NCI-H2227 (cell line): ENCODE measurements around the gene PDGFRA.

Source experiments
- DNase-seq: peaks from one replicate; lab custom pipeline; 2025; ENCODE audit not compliant: unreplicated experiment; lab: John Stamatoyannopoulos, UW

PDGFRA gene

DNA sequence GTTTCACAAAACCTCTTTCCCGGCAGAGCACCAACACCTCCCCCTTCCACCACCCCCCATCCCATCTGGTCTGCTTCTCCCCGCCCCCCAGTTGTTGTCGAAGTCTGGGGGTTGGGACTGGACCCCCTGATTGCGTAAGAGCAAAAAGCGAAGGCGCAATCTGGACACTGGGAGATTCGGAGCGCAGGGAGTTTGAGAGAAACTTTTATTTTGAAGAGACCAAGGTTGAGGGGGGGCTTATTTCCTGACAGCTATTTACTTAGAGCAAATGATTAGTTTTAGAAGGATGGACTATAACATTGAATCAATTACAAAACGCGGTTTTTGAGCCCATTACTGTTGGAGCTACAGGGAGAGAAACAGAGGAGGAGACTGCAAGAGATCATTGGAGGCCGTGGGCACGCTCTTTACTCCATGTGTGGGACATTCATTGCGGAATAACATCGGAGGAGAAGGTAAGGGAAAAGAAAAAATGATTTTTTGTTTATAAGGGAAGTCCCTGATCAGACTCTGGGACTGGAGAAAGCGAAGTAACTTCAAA is at the start of gene PDGFRA:
Gene PDGFRA (plus strand): TSS at position 333 of the 541 bp plus-strand sequence. CDS start 29,476 bp downstream, outside the sequence.
- no peak for DNase-seq

DNA sequence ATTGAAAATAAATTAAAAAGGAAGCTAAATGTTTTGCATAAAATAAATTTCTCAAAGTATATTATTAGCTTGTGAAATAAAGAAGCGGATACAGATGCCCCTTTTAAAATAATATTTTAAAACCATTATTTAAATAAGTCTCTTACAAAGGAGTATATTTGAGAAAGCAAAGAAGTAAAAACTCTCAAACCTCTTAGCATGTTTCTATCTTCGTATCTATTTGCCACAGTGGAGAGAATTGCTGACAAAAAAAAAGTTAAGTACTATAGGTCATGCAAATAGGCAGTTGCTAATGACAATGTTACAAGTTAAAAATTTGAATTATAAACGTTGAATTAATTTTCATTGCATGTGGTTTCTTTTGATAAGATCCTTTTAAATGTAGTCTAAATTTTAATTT is 44.5 kb upstream of the PDGFRA start:
- no peak for DNase-seq

DNA sequence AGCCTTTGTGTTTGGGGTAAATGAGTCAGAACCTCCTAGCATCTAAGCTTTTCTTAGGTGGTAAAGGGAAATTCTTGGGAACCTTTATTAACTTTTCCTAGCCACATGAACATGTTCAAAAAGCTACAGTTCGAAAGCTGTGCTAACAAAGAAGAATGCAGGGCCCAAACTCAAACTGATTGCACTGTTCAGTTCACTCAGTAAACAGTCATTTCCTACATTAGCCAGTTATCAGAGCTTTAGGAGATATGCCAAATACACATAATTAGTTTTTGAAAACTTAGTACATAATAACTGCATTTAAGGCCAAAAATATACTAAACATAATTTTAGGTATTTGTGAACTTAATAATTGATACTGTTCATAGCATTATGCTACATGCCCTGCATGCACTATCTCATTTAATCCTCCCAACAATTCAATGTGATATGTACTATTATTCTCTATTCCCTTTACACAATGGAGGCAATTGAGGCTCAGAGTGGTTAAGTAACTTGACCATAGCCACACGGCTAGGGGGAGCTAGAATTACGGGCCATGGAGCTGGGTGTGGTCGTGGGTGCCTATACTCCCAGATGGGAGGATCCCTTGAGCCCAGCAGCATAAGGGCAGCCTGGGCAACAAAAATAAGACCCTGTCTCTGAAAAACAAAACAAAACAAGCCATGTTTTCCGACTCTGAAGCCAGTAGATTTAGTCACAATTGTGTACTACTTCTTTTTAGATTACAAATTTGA is 43.9 kb upstream of the PDGFRA start:
- DNase-seq = no peak

GRCh38 chr4:54185866-54186265 is 43.2 kb upstream of the PDGFRA start:
- no peak for DNase-seq

GRCh38 chr4:54186371-54186770 is 42.7 kb upstream of the PDGFRA start:
- no peak for DNase-seq

DNA sequence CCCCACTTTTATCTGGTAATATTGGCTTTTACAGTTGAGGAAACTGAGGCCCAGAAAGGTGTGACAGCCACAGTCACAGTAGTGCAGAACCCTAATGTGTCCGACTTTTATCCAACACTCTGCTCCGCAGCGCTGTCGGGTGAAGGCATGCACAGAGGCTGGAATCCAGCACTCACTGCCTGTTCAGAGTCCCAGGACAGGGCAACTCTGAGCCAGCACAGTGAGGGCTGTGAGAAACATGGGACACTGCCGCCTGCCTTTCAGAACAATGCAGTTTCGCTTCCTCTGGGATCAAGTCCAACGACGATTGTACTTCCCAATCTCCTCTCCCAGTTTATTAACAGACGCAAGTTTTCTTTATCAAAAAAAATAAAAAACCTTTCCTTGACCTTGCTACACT is 41.9 kb upstream of the PDGFRA start:
- DNase-seq = no peak

DNA sequence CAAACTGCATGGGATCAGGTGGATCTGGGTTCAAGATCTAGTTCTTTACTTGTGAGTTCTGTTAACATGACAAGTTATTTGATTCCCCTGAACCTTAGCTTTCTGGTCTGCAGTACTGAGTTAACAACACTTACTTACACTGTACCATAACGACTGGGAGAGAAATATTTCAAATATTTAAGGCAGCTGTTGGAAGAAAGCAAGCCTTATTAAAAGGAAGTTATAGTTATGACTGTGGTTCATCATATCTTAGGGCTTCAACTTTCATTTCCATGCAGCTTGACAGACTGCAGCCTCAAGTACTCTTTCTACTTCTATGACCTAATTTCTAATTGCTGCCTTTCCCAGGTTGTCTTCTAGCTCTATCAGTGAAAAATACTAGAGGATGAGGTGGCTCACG is 40.0 kb upstream of the PDGFRA start:
- no peak for DNase-seq

GRCh38 chr4:54192811-54193210 is 36.3 kb upstream of the PDGFRA start:
- no peak for DNase-seq

DNA sequence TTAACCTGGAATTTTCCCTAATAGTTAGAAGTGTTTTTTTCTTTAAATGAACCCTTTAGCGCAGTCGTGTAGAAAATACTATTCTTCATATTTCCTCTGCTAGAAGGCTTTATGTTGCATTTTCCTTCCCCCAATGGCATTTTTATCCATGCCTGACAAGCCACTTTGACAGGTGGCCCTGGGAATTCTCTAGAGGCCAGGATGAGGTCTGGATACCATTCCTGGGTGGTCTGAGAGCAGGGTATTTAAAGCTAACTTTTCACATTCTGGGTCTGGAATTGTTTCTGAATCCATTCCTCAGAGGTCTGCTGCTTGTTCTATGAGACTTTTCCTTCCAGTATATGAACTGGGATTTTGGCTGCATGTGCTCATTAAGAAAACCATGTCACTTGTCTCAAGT is 31.2 kb upstream of the PDGFRA start:
- no peak for DNase-seq

DNA sequence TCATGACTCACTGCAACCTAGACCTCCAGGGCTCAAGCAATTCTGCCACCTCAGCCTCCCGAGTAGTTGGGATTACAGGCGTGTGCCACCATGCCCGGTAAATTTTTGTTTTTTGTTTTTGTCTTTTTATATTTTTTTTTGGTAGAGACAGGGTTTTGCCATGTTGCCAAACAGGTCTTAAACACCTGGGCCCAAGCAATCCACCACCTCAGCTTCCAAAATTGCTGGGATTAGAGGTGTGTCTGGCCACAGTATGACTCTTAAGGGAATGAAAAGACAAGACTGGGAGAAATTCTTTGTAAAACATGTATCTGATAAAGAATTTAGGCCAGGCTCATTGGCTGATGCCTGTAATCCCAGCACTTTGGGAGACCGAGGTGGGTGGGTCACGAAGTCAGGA is 29.2 kb upstream of the PDGFRA start:
- DNase-seq = no peak

DNA sequence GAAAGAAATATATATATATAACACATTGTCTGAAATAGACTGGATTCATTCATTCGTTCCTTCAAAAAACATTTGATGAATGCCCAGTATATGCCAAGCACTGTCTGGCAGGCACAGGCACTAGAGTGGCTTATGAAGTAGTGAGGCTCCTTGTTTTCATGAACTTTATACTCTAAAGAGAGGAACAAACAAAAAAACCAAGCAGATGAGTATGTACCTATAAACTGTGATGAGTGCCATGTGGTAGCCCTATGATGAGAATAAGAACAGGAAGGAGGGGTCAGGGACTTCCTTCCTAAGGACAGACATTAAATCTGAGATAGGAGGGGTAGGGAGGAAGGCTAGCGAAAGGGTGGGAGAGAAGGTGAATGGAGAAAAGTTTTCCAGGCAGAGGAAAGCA is 19.5 kb upstream of the PDGFRA start:
- no peak for DNase-seq

- no peak for DNase-seq
Observed at GRCh38 chr4:54213001-54213400, 16.1 kb upstream of the PDGFRA start.

DNA sequence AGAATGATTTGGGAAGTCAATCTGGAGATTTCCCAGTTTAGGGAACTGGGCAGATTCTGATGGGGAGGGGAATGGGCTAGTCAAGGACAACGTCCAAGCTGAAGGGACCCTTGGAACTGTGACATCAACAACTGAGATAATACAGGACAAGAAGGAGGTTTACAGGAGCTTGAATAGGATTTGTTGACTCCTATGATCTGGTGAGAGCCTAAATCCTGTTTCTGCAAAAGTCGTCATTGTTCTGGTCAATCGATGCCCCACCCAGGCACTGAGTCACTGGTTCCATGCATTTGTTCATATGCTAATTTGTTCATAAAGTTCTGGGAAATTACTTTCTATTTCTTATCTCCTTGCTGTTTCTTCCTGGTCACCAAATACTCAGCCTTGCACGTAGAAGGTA is 15.3 kb upstream of the PDGFRA start:
- no peak for DNase-seq

- DNase-seq = no peak
Observed at GRCh38 chr4:54215379-54216077, 13.6 kb upstream of the PDGFRA start.

- peak; percentile 69 for DNase-seq
Observed at GRCh38 chr4:54217642-54218495, 11.2 kb upstream of the PDGFRA start.

GRCh38 chr4:54218736-54219135 is 10.4 kb upstream of the PDGFRA start:
- DNase-seq = no peak

- DNase-seq = no peak
Observed at GRCh38 chr4:54224996-54225597, 4.0 kb upstream of the PDGFRA start.

DNA sequence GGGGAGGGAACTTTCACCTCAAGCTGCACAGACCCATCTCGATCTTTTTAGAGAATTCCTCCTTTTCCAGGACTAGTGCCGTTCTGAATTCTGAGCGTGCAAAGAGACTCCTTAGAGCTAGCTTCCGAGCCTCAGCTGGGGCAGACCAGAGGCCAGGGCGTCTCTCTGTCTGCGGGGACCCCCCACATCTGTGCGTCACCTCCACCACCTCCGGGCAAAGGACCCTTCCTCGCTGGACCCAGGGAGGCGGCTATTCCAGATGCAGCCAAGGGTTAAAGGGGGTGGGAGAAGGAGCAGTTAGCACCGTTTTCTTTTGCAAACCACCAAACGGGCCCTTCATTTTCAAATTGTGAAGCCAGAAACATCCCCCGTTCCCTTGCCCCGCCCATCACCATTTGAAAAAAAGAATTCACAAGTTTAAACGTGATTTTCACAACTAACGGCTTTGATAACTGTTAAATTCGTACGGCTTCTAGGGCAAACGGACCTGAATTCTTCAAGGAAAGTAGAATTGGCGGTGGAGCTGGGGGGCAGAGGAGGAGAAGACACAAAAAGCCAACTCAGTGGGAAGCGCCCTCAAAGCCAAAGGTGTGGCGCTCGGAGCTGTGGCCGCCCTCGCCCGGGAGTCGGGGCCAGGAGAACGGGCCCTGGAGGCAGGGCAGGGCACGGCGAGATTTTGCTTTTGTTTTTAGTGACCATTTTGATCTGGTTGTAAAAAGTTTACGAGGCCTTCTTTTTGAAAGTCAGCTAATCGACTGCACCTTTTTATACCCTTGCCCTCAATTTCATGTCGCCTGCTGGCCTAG is 3.3 kb upstream of the PDGFRA start:
- DNase-seq = no peak

- DNase-seq = peak; percentile 4
Observed at GRCh38 chr4:54226404-54227255, 2.5 kb upstream of the PDGFRA start.
